Measurements from ENCODE around the gene PDCD10. TPM values are rescaled to one million over a fixed set of nuclear protein-coding genes. Genes with fewer than 3 reads are reported as not detected.

PDCD10 gene
- total and polyA plus RNA-seq, 2 experiments from 2014 or later: 58.2 to 89.6 TPM

DNA sequence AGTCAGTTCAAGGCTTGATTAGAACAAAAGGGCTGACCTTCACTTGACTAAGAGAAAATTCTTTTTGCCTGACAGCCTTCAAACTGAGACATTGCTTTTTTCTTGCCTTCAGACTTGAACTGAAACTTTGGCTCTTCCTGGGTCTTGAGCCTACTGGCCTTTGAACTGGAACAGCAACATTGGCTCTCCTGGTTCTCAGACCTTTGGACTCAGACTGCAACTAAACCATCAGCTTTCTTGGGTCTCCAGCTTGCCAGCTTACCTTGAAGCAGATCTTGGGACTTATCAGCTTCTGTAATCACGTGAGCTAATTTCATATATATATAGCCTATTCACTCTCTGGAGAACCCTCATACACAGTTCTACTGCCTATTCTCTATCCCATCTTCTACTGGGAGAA lies 61.5 kb downstream of the PDCD10 start:
- Histone ChIP-seq H3K4me2 (no peak overlapping the region), H3K4me3 (no peak overlapping the region), H3K9me2 (replicated peaks; ENCODE audit: insufficient read depth) (no peaks in the 10 kb centered on the region), H4K20me1 (ENCODE audit: insufficient read depth, poor library complexity, severe bottlenecking) (no peaks in the 10 kb centered on the region), H3K36me3 (replicated peaks; ENCODE audit: insufficient read depth, low read depth) (no peaks in the 10 kb centered on the region), H3K27ac (no peak overlapping the region), H3K9me3 (ENCODE audit: low read depth) (peaks cover 3% of the 10 kb centered on the region), H3K79me2 (no peaks in the 10 kb centered on the region), H2AFZ (no peak overlapping the region), H3K4me1 (ENCODE audit: insufficient read depth) (no peaks in the 10 kb centered on the region), H3K27me3 (no peaks in the 10 kb centered on the region)
- WGBS (ENCODE audit: low lambda C conversion rate, missing lambda C conversion rate): 97% methylated on average over 1 of the region's 1 CpG
- TF ChIP-seq EZH2 (IDR thresholded peaks at IDR 0.05; ENCODE audit: borderline replicate concordance) (no peak), EZH2phosphoT487 (IDR thresholded peaks at IDR 0.05; ENCODE audit: low read depth, severe bottlenecking, unreplicated experiment) (no peak)
- TF ChIP-seq, protein P1, sequence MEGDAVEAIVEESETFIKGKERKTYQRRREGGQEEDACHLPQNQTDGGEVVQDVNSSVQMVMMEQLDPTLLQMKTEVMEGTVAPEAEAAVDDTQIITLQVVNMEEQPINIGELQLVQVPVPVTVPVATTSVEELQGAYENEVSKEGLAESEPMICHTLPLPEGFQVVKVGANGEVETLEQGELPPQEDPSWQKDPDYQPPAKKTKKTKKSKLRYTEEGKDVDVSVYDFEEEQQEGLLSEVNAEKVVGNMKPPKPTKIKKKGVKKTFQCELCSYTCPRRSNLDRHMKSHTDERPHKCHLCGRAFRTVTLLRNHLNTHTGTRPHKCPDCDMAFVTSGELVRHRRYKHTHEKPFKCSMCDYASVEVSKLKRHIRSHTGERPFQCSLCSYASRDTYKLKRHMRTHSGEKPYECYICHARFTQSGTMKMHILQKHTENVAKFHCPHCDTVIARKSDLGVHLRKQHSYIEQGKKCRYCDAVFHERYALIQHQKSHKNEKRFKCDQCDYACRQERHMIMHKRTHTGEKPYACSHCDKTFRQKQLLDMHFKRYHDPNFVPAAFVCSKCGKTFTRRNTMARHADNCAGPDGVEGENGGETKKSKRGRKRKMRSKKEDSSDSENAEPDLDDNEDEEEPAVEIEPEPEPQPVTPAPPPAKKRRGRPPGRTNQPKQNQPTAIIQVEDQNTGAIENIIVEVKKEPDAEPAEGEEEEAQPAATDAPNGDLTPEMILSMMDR (IDR thresholded peaks at IDR 0.05; ENCODE audit: poor library complexity): no peak
- DNase-seq (ENCODE audit: low spot score): no peak

GRCh38 chr3:167671878-167672427 lies 62.7 kb downstream of the PDCD10 start:
- Histone ChIP-seq H3K4me1 (ENCODE audit: insufficient read depth) (no peaks in the 10 kb centered on the region), H3K4me2 (no peak overlapping the region), H3K79me2 (no peaks in the 10 kb centered on the region), H3K9me2 (replicated peaks; ENCODE audit: insufficient read depth) (no peaks in the 10 kb centered on the region), H3K4me3 (no peak overlapping the region), H4K20me1 (ENCODE audit: insufficient read depth, poor library complexity, severe bottlenecking) (no peaks in the 10 kb centered on the region), H2AFZ (no peak overlapping the region), H3K27me3 (no peaks in the 10 kb centered on the region), H3K9me3 (ENCODE audit: low read depth) (no peaks in the 10 kb centered on the region), H3K36me3 (replicated peaks; ENCODE audit: insufficient read depth, low read depth) (no peaks in the 10 kb centered on the region), H3K27ac (no peak overlapping the region)
- no peak for DNase-seq (ENCODE audit: low spot score)
- 86% methylated on average over 4 of the region's 4 CpGs for WGBS (ENCODE audit: low lambda C conversion rate, missing lambda C conversion rate)
- TF ChIP-seq EZH2phosphoT487 (IDR thresholded peaks at IDR 0.05; ENCODE audit: low read depth, severe bottlenecking, unreplicated experiment): no peak
- TF ChIP-seq, protein P1 (IDR thresholded peaks at IDR 0.05; ENCODE audit: poor library complexity): no peak
- no peak for TF ChIP-seq EZH2 (IDR thresholded peaks at IDR 0.05; ENCODE audit: borderline replicate concordance)

DNA sequence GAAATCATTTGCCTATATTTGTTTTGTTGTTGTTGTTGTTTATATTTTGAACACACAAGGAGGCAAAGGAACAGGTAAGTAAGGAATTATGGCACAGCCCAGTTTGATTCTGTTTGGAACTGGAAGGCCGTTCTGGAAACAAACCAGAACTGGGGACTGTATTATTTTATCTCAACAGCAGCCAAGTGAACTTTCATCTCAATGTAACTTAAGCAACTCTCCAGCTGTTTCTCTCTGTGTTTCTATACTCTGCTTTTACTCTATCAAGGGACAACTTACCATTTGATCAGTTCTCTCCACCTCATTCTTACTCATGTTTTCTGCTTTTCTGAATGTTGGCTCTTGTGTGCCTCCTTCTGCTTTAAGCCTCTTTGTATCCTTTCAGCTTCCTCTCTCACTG lies 65.0 kb downstream of the PDCD10 start:
- 100% methylated on average over 1 of the region's 1 CpG for WGBS (ENCODE audit: low lambda C conversion rate, missing lambda C conversion rate)
- TF ChIP-seq EZH2 (IDR thresholded peaks at IDR 0.05; ENCODE audit: borderline replicate concordance): no peak
- TF ChIP-seq, protein P1 (IDR thresholded peaks at IDR 0.05; ENCODE audit: poor library complexity): no peak
- no peak for TF ChIP-seq EZH2phosphoT487 (IDR thresholded peaks at IDR 0.05; ENCODE audit: low read depth, severe bottlenecking, unreplicated experiment)

More for the DNA sequence above, 65.0 kb downstream of the PDCD10 start:
- H2AFZ ChIP-seq: no peak overlapping the region
- H4K20me1 ChIP-seq (ENCODE audit: insufficient read depth, poor library complexity, severe bottlenecking): no peaks in the 10 kb centered on the region
- no peak for DNase-seq (ENCODE audit: low spot score)
- no peaks in the 10 kb centered on the region for H3K9me2 ChIP-seq (replicated peaks; ENCODE audit: insufficient read depth)
- no peaks in the 10 kb centered on the region for H3K79me2 ChIP-seq
- H3K4me3 ChIP-seq: no peak overlapping the region
- H3K9me3 ChIP-seq (ENCODE audit: low read depth): no peaks in the 10 kb centered on the region
- no peak overlapping the region for H3K27ac ChIP-seq
- H3K4me2 ChIP-seq: no peak overlapping the region
- H3K27me3 ChIP-seq: no peaks in the 10 kb centered on the region
- H3K36me3 ChIP-seq (replicated peaks; ENCODE audit: insufficient read depth, low read depth): no peaks in the 10 kb centered on the region
- no peaks in the 10 kb centered on the region for H3K4me1 ChIP-seq (ENCODE audit: insufficient read depth)
